Erythroblast (primary cell): Measurements from ENCODE around the gene TFEC.

Experiments
- GATA1 ChIP-seq: IDR thresholded peaks from 2 replicates; pipeline ENCODE4 v1.6.1; 2011; ENCODE audit warnings: low read depth, mild to moderate bottlenecking, control low read depth, low read length, moderate library complexity
- POLR2A ChIP-seq: IDR thresholded peaks from 2 replicates; pipeline ENCODE4 v1.6.1; 2011; ENCODE audit warnings: mild to moderate bottlenecking, low read length

- TF ChIP-seq POLR2A (no peak), GATA1 (no peak)
Measured at GRCh38 chr7:115995701-115996100, 34.9 kb downstream of the TFEC start.
